GM13977 (cell line): ENCODE results near the gene GGT5.
A peak's percentile ranks its signal among the peaks of the same experiment; 100 is the strongest.

Experiments used
- DNase-seq: peaks from one replicate; pipeline ENCODE4 v3.0.0; 2012; ENCODE audit warnings: low spot score
- in situ Hi-C: fragments of 300-500 bp; cut with MboI; formaldehyde crosslinking; loops from one replicate; pipeline ENCODE4 v1.12.0; 2022; ENCODE audit warnings: low sequenced_read_pairs, low pct_unique_long_range_greater_than_20kb, mixed read lengths, inconsistent platforms; ENCODE audit not compliant: unreplicated experiment
- TF ChIP-seq, protein P1 (sequence below): IDR thresholded peaks from 2 replicates; pipeline ENCODE4 v1.5.1; 2012; ENCODE audit warnings: mild to moderate bottlenecking, control low read depth; ENCODE audit not compliant: insufficient read depth; ENCODE audit errors: extremely low read depth, missing control alignments

The GGT5 gene

DNA sequence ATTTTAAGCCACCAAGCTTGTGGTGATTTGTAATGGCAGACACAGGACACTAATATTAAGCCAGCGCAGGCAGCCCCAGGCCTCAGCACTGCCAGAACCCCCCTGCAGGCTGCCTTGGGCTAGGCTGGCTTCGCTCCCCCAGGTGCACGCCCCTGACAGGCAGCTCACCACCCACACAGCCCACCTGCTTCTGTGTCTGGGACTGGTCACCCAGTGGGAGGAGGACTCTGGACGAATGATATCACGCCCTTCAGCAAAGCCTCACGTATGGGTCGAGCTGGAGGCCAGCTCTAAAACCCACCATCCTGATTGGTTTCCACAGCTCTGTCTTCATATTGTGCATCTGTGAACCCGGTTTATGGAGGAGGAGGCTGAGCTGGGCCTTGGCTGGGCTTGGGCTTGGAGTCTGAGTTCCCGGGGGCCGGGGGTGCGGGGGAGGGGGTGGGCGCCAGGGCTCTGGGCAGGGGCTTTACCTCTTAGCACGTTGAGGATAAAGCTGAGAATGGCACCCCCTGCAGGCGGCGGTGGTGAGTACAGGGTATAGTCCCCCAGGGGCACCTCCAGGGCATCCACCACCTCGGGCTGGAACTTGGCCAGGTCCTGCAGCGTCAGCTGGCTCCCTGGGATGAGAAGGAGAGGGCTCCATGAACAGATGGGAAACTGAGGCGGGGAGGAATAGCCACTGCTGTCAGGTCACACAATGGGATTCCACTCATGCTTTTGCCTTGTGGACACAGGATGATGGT lies 13.8 kb downstream of the GGT5 start:
- in situ Hi-C loops: no loop called here
- TF ChIP-seq, protein P1, sequence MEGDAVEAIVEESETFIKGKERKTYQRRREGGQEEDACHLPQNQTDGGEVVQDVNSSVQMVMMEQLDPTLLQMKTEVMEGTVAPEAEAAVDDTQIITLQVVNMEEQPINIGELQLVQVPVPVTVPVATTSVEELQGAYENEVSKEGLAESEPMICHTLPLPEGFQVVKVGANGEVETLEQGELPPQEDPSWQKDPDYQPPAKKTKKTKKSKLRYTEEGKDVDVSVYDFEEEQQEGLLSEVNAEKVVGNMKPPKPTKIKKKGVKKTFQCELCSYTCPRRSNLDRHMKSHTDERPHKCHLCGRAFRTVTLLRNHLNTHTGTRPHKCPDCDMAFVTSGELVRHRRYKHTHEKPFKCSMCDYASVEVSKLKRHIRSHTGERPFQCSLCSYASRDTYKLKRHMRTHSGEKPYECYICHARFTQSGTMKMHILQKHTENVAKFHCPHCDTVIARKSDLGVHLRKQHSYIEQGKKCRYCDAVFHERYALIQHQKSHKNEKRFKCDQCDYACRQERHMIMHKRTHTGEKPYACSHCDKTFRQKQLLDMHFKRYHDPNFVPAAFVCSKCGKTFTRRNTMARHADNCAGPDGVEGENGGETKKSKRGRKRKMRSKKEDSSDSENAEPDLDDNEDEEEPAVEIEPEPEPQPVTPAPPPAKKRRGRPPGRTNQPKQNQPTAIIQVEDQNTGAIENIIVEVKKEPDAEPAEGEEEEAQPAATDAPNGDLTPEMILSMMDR: peak; percentile 69
- peak; percentile 80 for DNase-seq

DNA sequence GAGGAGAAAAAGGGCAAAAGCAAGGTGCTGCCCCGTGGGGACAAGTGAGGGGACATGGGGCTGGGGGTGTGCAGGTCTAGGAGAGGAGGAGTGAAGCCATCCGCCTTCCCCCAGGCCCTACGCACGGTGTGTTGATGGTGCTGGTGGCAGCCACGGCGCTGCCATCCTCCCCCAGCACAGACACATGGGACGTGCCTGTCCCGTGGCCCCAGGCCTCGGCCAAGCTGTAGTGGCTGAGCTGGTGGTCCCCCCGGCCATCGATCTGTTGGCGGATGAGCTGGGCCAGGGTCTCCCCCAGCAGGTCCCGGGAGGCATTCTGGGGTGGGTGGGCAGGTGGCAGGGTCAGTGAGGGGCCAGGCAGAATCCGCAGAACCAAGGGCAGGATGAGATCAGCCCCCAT lies 18.9 kb downstream of the GGT5 start:
- TF ChIP-seq, protein P1: no peak
- in situ Hi-C loops: no loop called here
- DNase-seq: no peak

DNA sequence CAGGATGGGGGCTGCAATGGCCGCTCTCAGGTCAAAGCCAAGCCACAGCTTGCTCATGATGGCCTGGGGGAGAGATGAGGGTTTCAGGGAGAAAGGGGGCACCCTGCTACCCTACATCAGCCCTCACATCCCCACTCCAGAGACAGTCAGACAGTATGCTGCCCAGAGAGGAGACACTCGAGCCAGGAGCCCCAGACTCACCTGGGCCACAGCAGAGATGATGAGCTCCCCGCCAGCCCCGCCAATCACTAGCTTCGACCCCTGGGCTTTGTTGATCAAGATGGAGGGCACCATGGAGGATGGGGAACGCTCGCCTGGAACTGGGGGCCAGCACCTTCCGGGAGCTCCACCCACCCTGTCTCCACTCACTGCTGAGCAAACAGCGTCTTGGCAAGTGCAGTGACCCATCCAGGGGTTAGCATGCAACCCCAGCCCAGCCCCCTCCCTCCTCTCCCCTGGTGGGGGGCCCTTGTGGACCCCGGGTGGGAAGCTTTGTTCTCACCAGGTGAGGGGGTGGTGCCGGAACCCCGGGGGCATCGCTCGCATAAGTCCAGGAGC lies 19.8 kb downstream of the GGT5 start:
- DNase-seq: no peak
- in situ Hi-C loops: no loop called here
- TF ChIP-seq, protein P1: no peak

DNA sequence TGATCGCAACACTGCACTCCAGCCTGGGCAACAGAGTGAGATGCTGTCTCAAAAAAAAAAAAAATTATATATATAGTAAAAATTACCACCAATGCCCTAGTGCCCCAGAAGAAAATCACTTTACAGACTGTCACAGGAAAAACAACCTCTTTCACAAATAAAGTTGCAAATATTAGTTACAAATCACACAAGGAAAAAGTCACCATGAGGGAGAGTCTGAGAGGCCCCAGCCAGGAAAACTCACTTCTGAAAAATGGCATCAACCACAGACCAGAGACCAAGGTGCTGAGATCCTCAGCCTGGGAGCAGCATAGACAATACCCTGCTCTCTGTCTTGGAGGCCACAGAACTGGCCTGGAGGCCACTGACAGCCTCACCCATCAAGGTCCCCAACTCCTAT lies 20.4 kb downstream of the GGT5 start:
- in situ Hi-C loops: no loop called here
- no peak for DNase-seq
- TF ChIP-seq, protein P1: no peak

DNA sequence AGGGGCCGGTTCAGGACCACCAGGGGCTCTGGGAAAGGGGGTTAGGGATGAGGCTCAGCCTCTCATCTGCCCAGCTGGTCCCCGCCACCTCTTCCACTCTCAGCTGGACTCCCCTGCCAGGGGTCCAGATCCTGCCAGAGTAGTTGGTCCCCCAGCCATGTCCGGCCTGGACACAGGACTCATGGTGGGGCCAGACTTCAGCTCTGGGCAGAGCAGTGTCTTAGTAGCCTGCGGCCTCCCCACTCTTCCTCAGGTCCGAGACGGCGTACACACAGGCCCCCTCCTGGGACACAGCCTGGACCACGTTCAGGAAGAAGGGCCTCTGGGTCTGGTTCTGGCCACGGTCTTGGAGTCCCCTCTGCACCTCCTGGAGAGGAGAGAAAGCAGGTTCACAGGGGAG lies 25.1 kb downstream of the GGT5 start:
- TF ChIP-seq, protein P1: no peak
- in situ Hi-C loops: no loop called here
- DNase-seq: no peak

DNA sequence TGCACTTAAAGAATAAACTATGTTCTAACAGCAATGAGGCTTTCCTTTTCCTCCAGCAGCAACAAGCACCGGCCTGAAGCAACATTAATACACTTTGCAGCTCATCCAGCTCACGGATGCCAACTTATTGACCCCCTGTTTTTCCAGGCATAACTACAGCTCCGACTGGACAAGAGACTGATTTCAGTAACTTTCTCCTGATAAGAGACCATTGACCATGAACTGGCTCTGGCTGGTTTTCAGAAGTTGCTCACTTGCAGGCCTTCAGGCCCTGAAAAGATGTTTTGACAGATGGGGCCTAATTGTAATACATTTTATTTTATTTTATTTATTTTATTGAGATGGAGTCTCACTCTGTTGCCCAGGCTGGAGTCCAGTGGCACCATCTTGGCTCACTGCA lies 27.5 kb downstream of the GGT5 start:
- no peak for DNase-seq
- in situ Hi-C loops: no loop called here
- TF ChIP-seq, protein P1: no peak
